Naive B cell (primary cell): ENCODE results near the gene SMG1. TPM values are rescaled to one million over a fixed set of nuclear protein-coding genes. Genes with fewer than 3 reads are reported as not detected.
"Not testable (repeated sequence)": the region's sequence is repeated elsewhere in the genome, so short reads cannot be mapped to it uniquely, and the experiment has no call there.

Experiments
- ATAC-seq, 2 donors: fragments of 150-1000 bp; cut with Tn5 transposase; 2 replicates each; pipeline ENCODE4 v1.10.0; 2021; ENCODE audit warnings: low read depth in 2 of 2, mild to moderate bottlenecking in 2 of 2, moderate library complexity in 2 of 2
- DNase-seq: peaks from one replicate; pipeline ENCODE4 v3.0.0; 2022
- H3K27ac Mint-ChIP-seq, 6 donors: one replicate each; pipeline ENCODE4 v1.8.0; 2020 to 2022; ENCODE audit warnings: mild to moderate bottlenecking in 6 of 6, mixed read lengths in 6 of 6, moderate library complexity in 5 of 6, inconsistent platforms in 2 of 6
- H3K27me3 Mint-ChIP-seq, 3 donors: one replicate each; pipeline ENCODE4 v1.8.0; 2021 to 2022; ENCODE audit warnings: mixed read lengths in 3 of 3, mild to moderate bottlenecking in 1 of 3
- H3K36me3 Mint-ChIP-seq, 2 donors: one replicate each; pipeline ENCODE4 v1.8.0; 2020 to 2022; ENCODE audit warnings: mixed read lengths in 2 of 2, inconsistent platforms in 1 of 2, mild to moderate bottlenecking in 1 of 2
- H3K4me1 Mint-ChIP-seq, 3 donors: one replicate each; pipeline ENCODE4 v1.8.0; 2020 to 2022; ENCODE audit warnings: mixed read lengths in 3 of 3, inconsistent platforms in 1 of 3, mild to moderate bottlenecking in 1 of 3, moderate library complexity in 1 of 3
- H3K4me3 Mint-ChIP-seq, 8 donors: one replicate each; pipeline ENCODE4 v1.8.0; 2020 to 2022; ENCODE audit warnings: mild to moderate bottlenecking in 8 of 8, mixed read lengths in 8 of 8, moderate library complexity in 8 of 8, inconsistent platforms in 2 of 8
- H3K9me3 Mint-ChIP-seq, 7 donors: one replicate each; pipeline ENCODE4 v1.8.0; 2020 to 2022; ENCODE audit warnings: mixed read lengths in 7 of 7, mild to moderate bottlenecking in 5 of 7, inconsistent platforms in 2 of 7, moderate library complexity in 1 of 7
- polyA plus RNA-seq, 6 donors: library from polyadenylated mRNA; unstranded; fragments of 300-500 nt; fragmentation: Illumina TruSeq; gene quantifications; one replicate each; pipeline ENCODE4 v1.2.3, GENCODE V29; 2021; ENCODE audit warnings: low read depth in 6 of 6

Gene SMG1
- polyA plus RNA-seq, 6 donors from 2014 or later, result 13.4 to 28.7 (median 19.5) TPM

- H3K4me1 Mint-ChIP-seq, H3K9me3 Mint-ChIP-seq, H3K27ac Mint-ChIP-seq, ATAC-seq, H3K4me3 Mint-ChIP-seq, H3K27me3 Mint-ChIP-seq, DNase-seq: not testable (repeated sequence)
- peaks cover 0 to 17% of the 10 kb centered on the region in 2 donors for H3K36me3 Mint-ChIP-seq
Observed at GRCh38 chr16:18780460-18781026, 145.7 kb downstream of the SMG1 start.

- H3K27me3 Mint-ChIP-seq, ATAC-seq, H3K27ac Mint-ChIP-seq, H3K4me3 Mint-ChIP-seq, DNase-seq, H3K36me3 Mint-ChIP-seq, H3K9me3 Mint-ChIP-seq, H3K4me1 Mint-ChIP-seq: not testable (repeated sequence)
Observed at GRCh38 chr16:18777664-18778063, 148.5 kb downstream of the SMG1 start.

- DNase-seq, ATAC-seq, H3K4me1 Mint-ChIP-seq, H3K27me3 Mint-ChIP-seq, H3K9me3 Mint-ChIP-seq, H3K4me3 Mint-ChIP-seq, H3K27ac Mint-ChIP-seq, H3K36me3 Mint-ChIP-seq: not testable (repeated sequence)
Observed at GRCh38 chr16:18776334-18776733, 149.9 kb downstream of the SMG1 start.

- not testable (repeated sequence) for H3K36me3 Mint-ChIP-seq, H3K27ac Mint-ChIP-seq, ATAC-seq, H3K4me3 Mint-ChIP-seq, DNase-seq, H3K4me1 Mint-ChIP-seq, H3K27me3 Mint-ChIP-seq
- peaks cover 0 to 11% (median 6%) of the 10 kb centered on the region in 7 donors for H3K9me3 Mint-ChIP-seq
Observed at GRCh38 chr16:18774651-18775050, 151.6 kb downstream of the SMG1 start.

- not testable (repeated sequence) for H3K4me3 Mint-ChIP-seq, H3K36me3 Mint-ChIP-seq, DNase-seq, H3K27ac Mint-ChIP-seq, H3K4me1 Mint-ChIP-seq, H3K27me3 Mint-ChIP-seq, ATAC-seq
- H3K9me3 Mint-ChIP-seq, result peaks cover 0 to 11% (median 6%) of the 10 kb centered on the region in 7 donors
Observed at GRCh38 chr16:18772171-18772570, 154.0 kb downstream of the SMG1 start.

- not testable (repeated sequence) for H3K4me3 Mint-ChIP-seq, H3K4me1 Mint-ChIP-seq, ATAC-seq, H3K27me3 Mint-ChIP-seq, H3K27ac Mint-ChIP-seq, DNase-seq, H3K36me3 Mint-ChIP-seq
- peaks cover 0 to 10% (median 6%) of the 10 kb centered on the region in 7 donors for H3K9me3 Mint-ChIP-seq
Observed at GRCh38 chr16:18770336-18770962, 155.8 kb downstream of the SMG1 start.

GRCh38 chr16:18767217-18767616 lies 159.0 kb downstream of the SMG1 start:
- not testable (repeated sequence) for H3K27ac Mint-ChIP-seq, H3K4me3 Mint-ChIP-seq, H3K4me1 Mint-ChIP-seq, H3K27me3 Mint-ChIP-seq, H3K9me3 Mint-ChIP-seq, DNase-seq, H3K36me3 Mint-ChIP-seq
- ATAC-seq, result peak in 1 of 2 donors; percentile 45

- not testable (repeated sequence) for H3K4me3 Mint-ChIP-seq, H3K27ac Mint-ChIP-seq, DNase-seq, H3K9me3 Mint-ChIP-seq, H3K36me3 Mint-ChIP-seq, ATAC-seq
- peaks cover 4 to 13% (median 7%) of the 10 kb centered on the region in 3 donors for H3K4me1 Mint-ChIP-seq
- H3K27me3 Mint-ChIP-seq, result peaks cover 0 to 11% (median 0%) of the 10 kb centered on the region in 3 donors
Observed at GRCh38 chr16:18762713-18763112, 163.5 kb downstream of the SMG1 start.

GRCh38 chr16:18759598-18760520 lies 166.3 kb downstream of the SMG1 start:
- DNase-seq (peak; percentile 46), ATAC-seq (peak; percentile 71 to 80)
- H3K4me1 Mint-ChIP-seq, result peaks cover 9 to 29% (median 16%) of the 10 kb centered on the region in 3 donors
- not testable (repeated sequence) for H3K4me3 Mint-ChIP-seq, H3K36me3 Mint-ChIP-seq, H3K9me3 Mint-ChIP-seq
- H3K27me3 Mint-ChIP-seq, result peaks cover 0 to 11% (median 0%) of the 10 kb centered on the region in 3 donors
- peak overlapping the region in 1 of 6 donors; percentile 56 for H3K27ac Mint-ChIP-seq

GRCh38 chr16:18757960-18758660 lies 168.1 kb downstream of the SMG1 start:
- H3K36me3 Mint-ChIP-seq, DNase-seq, H3K27ac Mint-ChIP-seq, H3K4me3 Mint-ChIP-seq, H3K9me3 Mint-ChIP-seq: not testable (repeated sequence)
- peak; percentile 11 to 16 for ATAC-seq
- Mint-ChIP-seq H3K27me3 (peaks cover 0 to 11% (median 0%) of the 10 kb centered on the region in 3 donors), H3K4me1 (peaks cover 9 to 29% (median 16%) of the 10 kb centered on the region in 3 donors)

- H3K27ac Mint-ChIP-seq, result peak overlapping the region in 5 of 6 donors; percentile 34 to 76 (median 50)
- H3K4me3 Mint-ChIP-seq, result peak overlapping the region in 4 of 8 donors; percentile 17 to 77 (median 65)
- peaks cover 9 to 29% (median 16%) of the 10 kb centered on the region in 3 donors for H3K4me1 Mint-ChIP-seq
- H3K27me3 Mint-ChIP-seq, result peaks cover 0 to 11% (median 0%) of the 10 kb centered on the region in 3 donors
- not testable (repeated sequence) for H3K36me3 Mint-ChIP-seq, DNase-seq, H3K9me3 Mint-ChIP-seq
- peak in 1 of 2 donors; percentile 35 for ATAC-seq
Observed at GRCh38 chr16:18756639-18757038, 169.6 kb downstream of the SMG1 start.
